ENCODE data around the gene COPRS.

DNA sequence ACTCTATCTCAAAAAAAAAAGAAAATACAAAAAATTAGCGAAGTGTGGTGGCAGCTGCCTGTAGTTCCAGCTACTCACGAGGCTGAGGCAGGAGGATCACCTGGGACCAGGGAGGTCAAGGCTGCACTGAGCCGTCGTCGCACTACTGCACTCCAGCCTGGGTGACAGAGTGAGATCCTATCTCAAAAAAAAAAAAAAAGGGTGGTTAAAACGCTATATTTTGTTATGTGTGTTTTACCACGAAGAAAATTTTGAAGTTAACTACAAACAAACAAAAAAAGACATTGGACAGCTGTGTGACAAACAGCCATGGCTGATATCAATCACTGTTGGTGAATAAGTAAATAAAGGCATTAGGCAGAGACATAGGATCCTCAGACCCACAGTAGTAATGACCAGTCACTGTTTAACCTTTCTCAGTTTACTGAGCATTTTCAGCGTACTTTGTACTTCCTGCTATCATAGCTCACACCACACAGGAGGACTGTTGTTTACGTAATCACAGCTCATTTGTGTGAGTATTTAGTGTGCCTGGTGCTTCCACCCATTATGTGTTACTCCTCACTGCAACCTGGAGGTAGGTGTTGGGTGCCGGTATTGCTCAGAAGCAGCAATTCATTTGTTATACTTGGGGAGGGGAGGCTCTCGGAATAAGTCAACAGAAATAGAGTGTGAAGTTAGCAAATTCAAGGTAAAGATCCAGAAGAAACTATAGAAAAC is 55.4 kb downstream of the COPRS start:
- TF ChIP-seq POLR2AphosphoS5 (IDR thresholded peaks at IDR 0.05) = no peak
- TF ChIP-seq, protein P1, sequence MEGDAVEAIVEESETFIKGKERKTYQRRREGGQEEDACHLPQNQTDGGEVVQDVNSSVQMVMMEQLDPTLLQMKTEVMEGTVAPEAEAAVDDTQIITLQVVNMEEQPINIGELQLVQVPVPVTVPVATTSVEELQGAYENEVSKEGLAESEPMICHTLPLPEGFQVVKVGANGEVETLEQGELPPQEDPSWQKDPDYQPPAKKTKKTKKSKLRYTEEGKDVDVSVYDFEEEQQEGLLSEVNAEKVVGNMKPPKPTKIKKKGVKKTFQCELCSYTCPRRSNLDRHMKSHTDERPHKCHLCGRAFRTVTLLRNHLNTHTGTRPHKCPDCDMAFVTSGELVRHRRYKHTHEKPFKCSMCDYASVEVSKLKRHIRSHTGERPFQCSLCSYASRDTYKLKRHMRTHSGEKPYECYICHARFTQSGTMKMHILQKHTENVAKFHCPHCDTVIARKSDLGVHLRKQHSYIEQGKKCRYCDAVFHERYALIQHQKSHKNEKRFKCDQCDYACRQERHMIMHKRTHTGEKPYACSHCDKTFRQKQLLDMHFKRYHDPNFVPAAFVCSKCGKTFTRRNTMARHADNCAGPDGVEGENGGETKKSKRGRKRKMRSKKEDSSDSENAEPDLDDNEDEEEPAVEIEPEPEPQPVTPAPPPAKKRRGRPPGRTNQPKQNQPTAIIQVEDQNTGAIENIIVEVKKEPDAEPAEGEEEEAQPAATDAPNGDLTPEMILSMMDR (IDR thresholded peaks at IDR 0.05) = no peak

Data from sigmoid colon (tissue), 4 donors.